ENCODE results near the gene F2R. TPM values are rescaled to one million over a fixed set of nuclear protein-coding genes. Genes with fewer than 3 reads are reported as not detected.
"Not testable (repeated sequence)": the region's sequence is repeated elsewhere in the genome, so short reads cannot be mapped to it uniquely, and the experiment has no call there.

The F2R gene
- total and polyA plus RNA-seq, 2 donors (not counting 3 experiments of a cell fraction or from before 2014, with no cell fraction given): 342 to 599 TPM

- intact Hi-C loops (cut with micrococcal nuclease) (no loop called here), dilution Hi-C loops (cut with MboI; ENCODE audit: extremely low pct_ligation_motif_present, low sequenced_read_pairs) (no loop called here)
- TF ChIP-seq FOS (IDR thresholded peaks at IDR 0.05; ENCODE audit: borderline replicate concordance, insufficient read depth, low read length) (no peak), EZH2 (IDR thresholded peaks at IDR 0.05; ENCODE audit: borderline replicate concordance, low read depth, low read length, severe bottlenecking) (no peak), GATA2 (IDR thresholded peaks at IDR 0.05; ENCODE audit: insufficient read depth, insufficient read length, low read depth, low read length) (no peak), CTCF (IDR thresholded peaks at IDR 0.05; ENCODE audit: extremely low read depth in 1 of 2, insufficient read depth in 1 of 2, low read depth in 1 of 2, low read length in 2 of 2) (no peak), JUN (IDR thresholded peaks at IDR 0.05; ENCODE audit: borderline replicate concordance, insufficient read depth, insufficient read length, low read depth) (no peak), MYC (IDR thresholded peaks at IDR 0.05; ENCODE audit: low read depth, low read length) (no peak), MAX (IDR thresholded peaks at IDR 0.05; ENCODE audit: insufficient read depth, insufficient read length) (no peak), POLR2A (IDR thresholded peaks at IDR 0.05; ENCODE audit: low read depth, low read length) (no peak), POLR2AphosphoS5 (IDR thresholded peaks at IDR 0.05; ENCODE audit: insufficient read depth, low read depth, low read length) (no peak)
- BruUV-seq (replicated peaks): no TSS peak
- no peaks in the 10 kb centered on the region for H3K9me1 ChIP-seq (replicated peaks; ENCODE audit: control insufficient read depth, extremely low read depth, insufficient read depth, low read length)
- no peak for DNase-seq (ENCODE audit: low read depth, low spot score)
- no peak overlapping the region for H3K4me3 ChIP-seq (replicated peaks in 1 of 3; ENCODE audit: insufficient read depth in 1 of 3, low read depth in 1 of 3, low read length in 3 of 3)
- H3K79me2 ChIP-seq (ENCODE audit: control insufficient read depth, insufficient read depth, low read length): no peaks in the 10 kb centered on the region
- H2AFZ ChIP-seq (ENCODE audit: low read depth, low read length): no peak overlapping the region
- H3K9ac ChIP-seq (replicated peaks; ENCODE audit: extremely low read depth, insufficient read depth, low read length): no peak overlapping the region
- POLR2A ChIA-PET: no interaction called here
- H3K4me2 ChIP-seq (ENCODE audit: insufficient read depth, low read length): no peak overlapping the region
- H3K36me3 ChIP-seq (ENCODE audit: control insufficient read depth in 2 of 2, extremely low read depth in 1 of 2, insufficient read depth in 2 of 2, low read length in 2 of 2): no peaks in the 10 kb centered on the region
- H3K9me3 ChIP-seq (replicated peaks; ENCODE audit: control insufficient read depth, insufficient read depth, low read length): no peaks in the 10 kb centered on the region
- CTCF ChIA-PET: interaction anchor here (0.8 kb wide), 1 partner anchor 18 kb away, joined by 3 read pairs; no protein-coding TSS in a partner anchor
- H3K4me1 ChIP-seq (ENCODE audit: control insufficient read depth, extremely low read depth, insufficient read depth, low read length): no peaks in the 10 kb centered on the region
- no peaks in the 10 kb centered on the region for H4K20me1 ChIP-seq (replicated peaks; ENCODE audit: control insufficient read depth, extremely low read depth, insufficient read depth, low read length)
- H3K27me3 ChIP-seq (ENCODE audit: control insufficient read depth in 2 of 2, insufficient read depth in 2 of 2, low read length in 2 of 2): no peaks in the 10 kb centered on the region
- FAIRE-seq: no peak
- H3K27ac ChIP-seq (ENCODE audit: insufficient read depth, low read depth, low read length): no peak overlapping the region
Measured at GRCh38 chr5:76757049-76757448, 41.1 kb downstream of the F2R start.

- H3K9me1 ChIP-seq (replicated peaks; ENCODE audit: control insufficient read depth, extremely low read depth, insufficient read depth, low read length); BruUV-seq (replicated peaks); H3K27me3 ChIP-seq (ENCODE audit: control insufficient read depth in 2 of 2, insufficient read depth in 2 of 2, low read length in 2 of 2); intact Hi-C loops (cut with micrococcal nuclease); dilution Hi-C loops (cut with MboI; ENCODE audit: extremely low pct_ligation_motif_present, low sequenced_read_pairs); H2AFZ ChIP-seq (ENCODE audit: low read depth, low read length); POLR2A ChIA-PET; H3K9me3 ChIP-seq (replicated peaks; ENCODE audit: control insufficient read depth, insufficient read depth, low read length); H3K79me2 ChIP-seq (ENCODE audit: control insufficient read depth, insufficient read depth, low read length); H3K4me3 ChIP-seq (replicated peaks in 1 of 3; ENCODE audit: insufficient read depth in 1 of 3, low read depth in 1 of 3, low read length in 3 of 3); H3K36me3 ChIP-seq (ENCODE audit: control insufficient read depth in 2 of 2, extremely low read depth in 1 of 2, insufficient read depth in 2 of 2, low read length in 2 of 2); H3K27ac ChIP-seq (ENCODE audit: insufficient read depth, low read depth, low read length); FAIRE-seq; H3K9ac ChIP-seq (replicated peaks; ENCODE audit: extremely low read depth, insufficient read depth, low read length); H3K4me1 ChIP-seq (ENCODE audit: control insufficient read depth, extremely low read depth, insufficient read depth, low read length); DNase-seq (ENCODE audit: low read depth, low spot score); H3K4me2 ChIP-seq (ENCODE audit: insufficient read depth, low read length); H4K20me1 ChIP-seq (replicated peaks; ENCODE audit: control insufficient read depth, extremely low read depth, insufficient read depth, low read length): not testable (repeated sequence)
- CTCF ChIA-PET: interaction anchor here (1.5 kb wide), 1 partner anchor 13 kb away, joined by 5 read pairs; no protein-coding TSS in a partner anchor
Measured at GRCh38 chr5:76761118-76761517, 45.2 kb downstream of the F2R start.

Measured in endothelial cell of umbilical vein (primary cell).